Fibroblast of lung (primary cell): ENCODE measurements around the gene ARL6. TPM values are rescaled to one million over a fixed set of nuclear protein-coding genes. Genes with fewer than 3 reads are reported as not detected.

Experiments
- DNase-seq, 2 donors: peaks; one replicate each; pipeline versions ENCODE4 v3.0.0 to v3.0.0-alpha.2; 2010; ENCODE audit warnings: low read depth in 2 of 2
- H2AFZ ChIP-seq: 2 replicates; pipeline ENCODE4 v1.5.1; 2012; ENCODE audit warnings: low read length, control low read depth, inconsistent platforms
- H3K27ac ChIP-seq: 2 replicates; pipeline ENCODE4 v1.5.1; 2011; ENCODE audit warnings: low read length, control low read depth; ENCODE audit not compliant: insufficient read depth
- H3K27me3 ChIP-seq: 2 replicates; pipeline ENCODE4 v1.5.1; 2011; ENCODE audit warnings: mild to moderate bottlenecking, low read length; ENCODE audit not compliant: control insufficient read depth, insufficient read depth
- H3K36me3 ChIP-seq: 2 replicates; pipeline ENCODE4 v1.5.1; 2011; ENCODE audit warnings: low read length; ENCODE audit not compliant: control insufficient read depth, insufficient read depth
- H3K4me1 ChIP-seq: 2 replicates; pipeline ENCODE4 v1.5.1; 2011; ENCODE audit warnings: low read length; ENCODE audit not compliant: control insufficient read depth, insufficient read depth; ENCODE audit errors: extremely low read depth
- H3K4me2 ChIP-seq: 2 replicates; pipeline ENCODE4 v1.5.1; 2011; ENCODE audit warnings: low read length, control low read depth; ENCODE audit not compliant: insufficient read depth; ENCODE audit errors: extremely low read depth
- H3K4me3 ChIP-seq, 4 experiments: fragments of 200-600 bp in 1 of 4; sonication (generic) in 1 of 4; replicated peaks in 1 of 4; 2 replicates each; pipeline ENCODE4 v1.5.1; 2011 to 2016; ENCODE audit warnings: low read length in 4 of 4, low read depth in 3 of 4, mild to moderate bottlenecking in 3 of 4, control low read depth in 2 of 4, inconsistent platforms in 1 of 4, mixed read lengths in 1 of 4; ENCODE audit not compliant: insufficient read depth in 1 of 4; ENCODE audit errors: control extremely low read depth in 1 of 4
- H3K79me2 ChIP-seq: 2 replicates; pipeline ENCODE4 v1.5.1; 2012; ENCODE audit warnings: mild to moderate bottlenecking, low read length, inconsistent platforms; ENCODE audit not compliant: control insufficient read depth, insufficient read depth
- H3K9ac ChIP-seq: 2 replicates; pipeline ENCODE4 v1.5.1; 2011; ENCODE audit warnings: mild to moderate bottlenecking, low read length, control low read depth; ENCODE audit not compliant: insufficient read depth
- H3K9me3 ChIP-seq: 2 replicates; pipeline ENCODE4 v1.5.1; 2012; ENCODE audit warnings: low read depth, low read length; ENCODE audit not compliant: control insufficient read depth, insufficient read depth
- H4K20me1 ChIP-seq: 2 replicates; pipeline ENCODE4 v1.5.1; 2011; ENCODE audit warnings: low read length; ENCODE audit not compliant: control insufficient read depth, insufficient read depth; ENCODE audit errors: extremely low read depth
- EZH2 ChIP-seq: IDR thresholded peaks from 2 replicates; pipeline ENCODE4 v1.5.1; 2012; ENCODE audit warnings: low read length, control low read depth, mild to moderate bottlenecking; ENCODE audit errors: missing control alignments
- polyA plus RNA-seq, 2 donors: library from polyadenylated mRNA; depleted of rRNA in 1 of 2; stranded (reverse) in 1 of 2; unstranded in 1 of 2; fragments of >200 nt; gene quantifications; 2 replicates each; pipeline ENCODE4 v1.2.1, GENCODE V29; 2011 to 2012; ENCODE audit warnings: missing spikeins in 1 of 2
- total RNA-seq: library from RNA; depleted of rRNA; stranded (reverse); fragments of >200 nt; gene quantifications from 2 replicates; pipeline ENCODE4 v1.2.1, GENCODE V29; 2014
- TF ChIP-seq, protein P1 (sequence below), 2 donors: IDR thresholded peaks in 1 of 2; conservative IDR thresholded peaks in 1 of 2; 1 replicate in 1 of 2; 2 replicates in 1 of 2; pipeline ENCODE4 v1.5.1; 2011 to 2012; ENCODE audit warnings: low read length in 2 of 2, control low read depth in 1 of 2, inconsistent platforms in 1 of 2, low read depth in 1 of 2, mild to moderate bottlenecking in 1 of 2

The ARL6 gene
- total and polyA plus RNA-seq, 2 donors (not counting 1 experiment from before 2014, with no cell fraction given) = 5.2 to 6.1 TPM

GRCh38 chr3:97721446-97721845 is 43.1 kb upstream of the ARL6 start:
- Histone ChIP-seq H3K27ac (no peak overlapping the region), H3K9ac (no peak overlapping the region), H4K20me1 (no peaks in the 10 kb centered on the region), H3K79me2 (no peaks in the 10 kb centered on the region), H3K36me3 (no peaks in the 10 kb centered on the region), H3K27me3 (no peaks in the 10 kb centered on the region), H3K4me1 (no peaks in the 10 kb centered on the region), H3K9me3 (no peaks in the 10 kb centered on the region), H3K4me2 (no peak overlapping the region), H3K4me3 (no peak overlapping the region), H2AFZ (no peak overlapping the region)
- TF ChIP-seq, protein P1, sequence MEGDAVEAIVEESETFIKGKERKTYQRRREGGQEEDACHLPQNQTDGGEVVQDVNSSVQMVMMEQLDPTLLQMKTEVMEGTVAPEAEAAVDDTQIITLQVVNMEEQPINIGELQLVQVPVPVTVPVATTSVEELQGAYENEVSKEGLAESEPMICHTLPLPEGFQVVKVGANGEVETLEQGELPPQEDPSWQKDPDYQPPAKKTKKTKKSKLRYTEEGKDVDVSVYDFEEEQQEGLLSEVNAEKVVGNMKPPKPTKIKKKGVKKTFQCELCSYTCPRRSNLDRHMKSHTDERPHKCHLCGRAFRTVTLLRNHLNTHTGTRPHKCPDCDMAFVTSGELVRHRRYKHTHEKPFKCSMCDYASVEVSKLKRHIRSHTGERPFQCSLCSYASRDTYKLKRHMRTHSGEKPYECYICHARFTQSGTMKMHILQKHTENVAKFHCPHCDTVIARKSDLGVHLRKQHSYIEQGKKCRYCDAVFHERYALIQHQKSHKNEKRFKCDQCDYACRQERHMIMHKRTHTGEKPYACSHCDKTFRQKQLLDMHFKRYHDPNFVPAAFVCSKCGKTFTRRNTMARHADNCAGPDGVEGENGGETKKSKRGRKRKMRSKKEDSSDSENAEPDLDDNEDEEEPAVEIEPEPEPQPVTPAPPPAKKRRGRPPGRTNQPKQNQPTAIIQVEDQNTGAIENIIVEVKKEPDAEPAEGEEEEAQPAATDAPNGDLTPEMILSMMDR (conservative IDR thresholded peaks at IDR 0.05 in 1 of 2, IDR thresholded peaks at IDR 0.05 in 1 of 2; ENCODE audit: low read depth in 1 of 2, low read length in 2 of 2) = no peak
- TF ChIP-seq EZH2 = no peak
- no peak for DNase-seq

- H2AFZ ChIP-seq = no peak overlapping the region
- H3K36me3 ChIP-seq = no peaks in the 10 kb centered on the region
- no peak overlapping the region for H3K4me3 ChIP-seq
- no peak for TF ChIP-seq EZH2
- TF ChIP-seq, protein P1 (conservative IDR thresholded peaks at IDR 0.05 in 1 of 2, IDR thresholded peaks at IDR 0.05 in 1 of 2; ENCODE audit: low read depth in 1 of 2, low read length in 2 of 2) = no peak
- DNase-seq = no peak
- no peaks in the 10 kb centered on the region for H3K79me2 ChIP-seq
- no peak overlapping the region for H3K9ac ChIP-seq
- H3K4me1 ChIP-seq = no peaks in the 10 kb centered on the region
- H3K27ac ChIP-seq = no peak overlapping the region
- no peak overlapping the region for H3K4me2 ChIP-seq
- H4K20me1 ChIP-seq = no peaks in the 10 kb centered on the region
- H3K9me3 ChIP-seq = no peaks in the 10 kb centered on the region
- no peaks in the 10 kb centered on the region for H3K27me3 ChIP-seq
These were observed 27.6 kb upstream of the ARL6 start for GRCh38 chr3:97736928-97737327.

DNA sequence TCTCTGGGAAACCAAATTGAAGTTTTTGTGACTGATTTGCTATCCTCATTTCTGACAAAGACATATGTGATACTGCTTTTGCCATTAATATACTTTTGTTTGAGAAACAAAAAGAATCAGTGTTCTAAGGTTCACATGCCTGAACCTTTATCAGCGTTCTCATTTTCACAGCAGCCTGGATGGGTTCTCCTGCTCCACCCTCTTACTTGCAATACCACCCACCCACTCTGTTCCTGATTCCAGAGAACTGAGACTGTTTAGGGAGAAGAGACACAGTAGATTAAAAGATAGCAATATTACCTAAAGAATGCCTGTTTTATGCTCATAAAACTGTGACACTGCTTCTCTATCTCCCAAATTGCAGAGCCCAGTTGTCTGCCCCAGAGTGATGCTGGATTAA is 25.8 kb upstream of the ARL6 start:
- Histone ChIP-seq H3K36me3 (no peaks in the 10 kb centered on the region), H3K4me1 (no peaks in the 10 kb centered on the region), H2AFZ (no peak overlapping the region), H4K20me1 (no peaks in the 10 kb centered on the region), H3K79me2 (no peaks in the 10 kb centered on the region), H3K27ac (no peak overlapping the region), H3K4me2 (no peak overlapping the region), H3K9me3 (no peaks in the 10 kb centered on the region), H3K9ac (no peak overlapping the region), H3K4me3 (no peak overlapping the region), H3K27me3 (no peaks in the 10 kb centered on the region)
- TF ChIP-seq EZH2 = no peak
- TF ChIP-seq, protein P1 (conservative IDR thresholded peaks at IDR 0.05 in 1 of 2, IDR thresholded peaks at IDR 0.05 in 1 of 2; ENCODE audit: low read depth in 1 of 2, low read length in 2 of 2) = no peak
- no peak for DNase-seq
